IPS DF 19.7 (cell line): Measurements from ENCODE around the gene TTL.

ENCODE experiments used
- DNase-seq: peaks from one replicate; pipeline ENCODE4 v3.0.0-alpha.2; 2013; ENCODE audit warnings: low read depth, low spot score

Gene TTL

GRCh38 chr2:112583497-112584133 is 101.7 kb downstream of the TTL start:
- DNase-seq = no peak

GRCh38 chr2:112584134-112584890 is 102.4 kb downstream of the TTL start, which contains the start of gene CHCHD5:
Gene CHCHD5 (plus strand): TSS chr2:112584609. CDS start chr2:112584648, 39 bp downstream.
- DNase-seq = peak; percentile 88

DNA sequence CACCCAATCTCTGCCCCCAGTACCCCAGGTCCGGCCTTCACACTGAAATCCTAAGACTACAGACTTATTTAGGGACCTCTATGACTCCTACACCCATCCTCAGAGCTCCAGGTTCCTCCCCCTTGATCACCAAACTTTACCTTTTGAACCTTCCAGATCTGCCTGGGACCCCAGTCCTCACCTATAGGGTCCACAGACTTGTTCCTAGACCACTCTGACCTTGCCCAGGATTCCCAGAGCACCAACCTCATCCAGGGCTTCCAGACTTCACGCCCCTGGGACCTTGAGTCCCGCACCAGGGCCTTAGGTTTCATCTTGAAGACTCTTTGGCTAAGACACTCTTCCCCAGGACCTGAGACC is 102.9 kb downstream of the TTL start:
- no peak for DNase-seq

GRCh38 chr2:112585400-112585799 is 103.4 kb downstream of the TTL start:
- DNase-seq = no peak

DNA sequence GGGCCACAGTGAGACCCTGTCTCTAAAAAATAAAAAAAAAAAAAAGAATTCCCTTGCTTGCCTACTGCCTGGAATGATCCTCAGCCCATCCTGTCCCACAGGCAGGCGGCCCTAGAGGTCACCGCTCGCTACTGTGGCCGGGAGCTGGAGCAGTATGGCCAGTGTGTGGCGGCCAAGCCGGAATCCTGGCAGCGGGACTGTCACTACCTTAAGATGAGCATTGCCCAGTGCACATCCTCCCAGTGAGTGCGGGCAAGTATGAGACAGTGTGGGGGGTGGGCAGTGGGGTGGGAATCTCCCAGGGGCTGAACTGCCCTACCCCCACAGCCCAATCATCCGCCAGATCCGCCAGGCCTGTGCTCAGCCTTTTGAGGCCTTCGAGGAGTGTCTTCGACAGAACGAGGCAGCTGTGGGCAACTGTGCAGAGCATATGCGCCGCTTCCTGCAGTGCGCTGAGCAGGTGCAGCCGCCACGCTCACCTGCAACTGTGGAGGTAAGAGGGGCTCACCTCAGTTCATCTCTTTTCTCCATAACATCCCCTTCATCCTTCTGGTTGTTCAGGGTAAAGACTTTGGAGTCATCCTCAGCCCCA is 104.0 kb downstream of the TTL start:
- DNase-seq = no peak

DNA sequence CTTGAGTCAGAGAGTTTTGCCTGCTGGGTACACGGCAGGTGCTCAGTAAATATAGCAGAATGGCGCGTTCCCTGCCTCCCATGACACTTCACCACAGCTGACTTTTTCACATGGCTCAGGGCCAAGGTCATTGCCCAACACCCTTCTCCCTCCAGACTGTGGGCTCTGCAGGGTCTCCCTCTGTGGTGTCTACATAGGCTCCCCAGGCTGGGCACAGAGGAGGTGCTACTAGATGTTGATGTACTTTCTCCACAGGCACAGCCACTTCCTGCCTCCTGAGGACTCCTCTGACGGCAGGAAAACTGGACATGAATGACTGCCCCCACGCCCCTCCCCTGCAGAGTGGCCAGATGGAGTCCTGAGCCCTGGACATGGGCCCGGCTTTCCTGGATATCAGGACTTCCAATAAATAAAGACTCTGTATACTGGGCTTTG is 106.7 kb downstream of the TTL start:
- DNase-seq = no peak
